Peyer's patch (tissue), 4 donors: ENCODE data around the gene SPI1. TPM values are rescaled to one million over a fixed set of nuclear protein-coding genes. Genes with fewer than 3 reads are reported as not detected.

Experiments used
- DNase-seq, 3 donors: peaks; one replicate each; pipeline ENCODE4 v3.0.0-alpha.2; 2017 to 2019
- H3K27ac ChIP-seq, 4 donors: fragments of 200-600 bp; sonication (generic); one replicate each; pipeline ENCODE4 v1.5.1; 2016 to 2019
- H3K27me3 ChIP-seq, 2 donors: fragments of 200-600 bp; sonication (generic); one replicate each; pipeline ENCODE4 v1.5.1; 2019
- H3K36me3 ChIP-seq, 3 donors: fragments of 200-600 bp; sonication (generic); one replicate each; pipeline ENCODE4 v1.5.1; 2016 to 2019
- H3K4me1 ChIP-seq, 4 donors: fragments of 200-600 bp; sonication (generic); one replicate each; pipeline ENCODE4 v1.5.1; 2016 to 2019
- H3K4me3 ChIP-seq, 4 donors: fragments of 200-600 bp; sonication (generic); 1 replicate in 3 of 4; 2 replicates in 1 of 4; pipeline ENCODE4 v1.5.1; 2016 to 2019; ENCODE audit warnings: mild to moderate bottlenecking in 1 of 4
- H3K9me3 ChIP-seq, 4 donors: fragments of 200-600 bp; sonication (generic); one replicate each; pipeline ENCODE4 v1.5.1; 2016 to 2019; ENCODE audit warnings: mild to moderate bottlenecking in 1 of 4
- POLR2A ChIP-seq, 2 donors: fragments of 450-650 bp; IDR thresholded peaks; one replicate each; pipeline ENCODE4 v1.5.1; 2017; ENCODE audit warnings: antibody characterized with exemption in 2 of 2, mild to moderate bottlenecking in 2 of 2, moderate library complexity in 2 of 2
- total RNA-seq, 4 donors: library from RNA; depleted of rRNA; stranded (reverse); fragments of >200 nt; gene quantifications; one replicate each; pipeline ENCODE4 v1.1.0, GENCODE V29; 2016
- TF ChIP-seq, protein P1 (sequence below), 6 experiments: fragments of 450-650 bp in 4 of 6; fragments of 200-600 bp in 2 of 6; sonication (generic) in 1 of 6; IDR thresholded peaks; one replicate each; pipeline ENCODE4 v1.5.1; 2017 to 2019; ENCODE audit warnings: antibody characterized with exemption in 6 of 6, mild to moderate bottlenecking in 3 of 6, moderate library complexity in 1 of 6

The SPI1 gene
- total RNA-seq, 4 donors from 2014 or later: 2.6 to 27.2 (median 7.8) TPM

DNA sequence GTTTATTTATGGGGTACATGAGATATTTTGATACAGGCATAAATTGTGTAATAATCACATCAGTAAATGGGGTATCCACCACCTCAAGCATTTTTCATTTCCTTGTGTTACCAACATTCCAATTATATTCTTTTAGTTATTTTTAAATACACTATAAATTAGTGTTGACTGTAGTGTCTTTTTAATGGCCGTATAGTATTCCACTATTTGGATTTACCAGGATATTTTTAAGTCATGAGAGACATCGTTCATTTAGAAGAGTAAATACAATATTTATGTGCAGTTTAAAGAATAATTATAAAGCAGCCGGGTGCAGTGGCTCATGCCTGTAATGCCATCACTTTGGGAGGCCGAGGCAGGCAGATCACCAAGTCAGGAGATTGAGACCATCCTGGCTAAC, 6.2 kb upstream of the SPI1 start:
- TF ChIP-seq, protein P1, sequence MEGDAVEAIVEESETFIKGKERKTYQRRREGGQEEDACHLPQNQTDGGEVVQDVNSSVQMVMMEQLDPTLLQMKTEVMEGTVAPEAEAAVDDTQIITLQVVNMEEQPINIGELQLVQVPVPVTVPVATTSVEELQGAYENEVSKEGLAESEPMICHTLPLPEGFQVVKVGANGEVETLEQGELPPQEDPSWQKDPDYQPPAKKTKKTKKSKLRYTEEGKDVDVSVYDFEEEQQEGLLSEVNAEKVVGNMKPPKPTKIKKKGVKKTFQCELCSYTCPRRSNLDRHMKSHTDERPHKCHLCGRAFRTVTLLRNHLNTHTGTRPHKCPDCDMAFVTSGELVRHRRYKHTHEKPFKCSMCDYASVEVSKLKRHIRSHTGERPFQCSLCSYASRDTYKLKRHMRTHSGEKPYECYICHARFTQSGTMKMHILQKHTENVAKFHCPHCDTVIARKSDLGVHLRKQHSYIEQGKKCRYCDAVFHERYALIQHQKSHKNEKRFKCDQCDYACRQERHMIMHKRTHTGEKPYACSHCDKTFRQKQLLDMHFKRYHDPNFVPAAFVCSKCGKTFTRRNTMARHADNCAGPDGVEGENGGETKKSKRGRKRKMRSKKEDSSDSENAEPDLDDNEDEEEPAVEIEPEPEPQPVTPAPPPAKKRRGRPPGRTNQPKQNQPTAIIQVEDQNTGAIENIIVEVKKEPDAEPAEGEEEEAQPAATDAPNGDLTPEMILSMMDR (IDR thresholded peaks at IDR 0.05): no peak
- no peak for TF ChIP-seq POLR2A (IDR thresholded peaks at IDR 0.05)
- H3K27me3 ChIP-seq: no peaks in the 10 kb centered on the region
- H3K27ac ChIP-seq: no peak overlapping the region
- H3K4me3 ChIP-seq: no peak overlapping the region
- no peaks in the 10 kb centered on the region for H3K9me3 ChIP-seq
- H3K4me1 ChIP-seq: no peaks in the 10 kb centered on the region
- H3K36me3 ChIP-seq: no peaks in the 10 kb centered on the region
- DNase-seq: no peak

DNA sequence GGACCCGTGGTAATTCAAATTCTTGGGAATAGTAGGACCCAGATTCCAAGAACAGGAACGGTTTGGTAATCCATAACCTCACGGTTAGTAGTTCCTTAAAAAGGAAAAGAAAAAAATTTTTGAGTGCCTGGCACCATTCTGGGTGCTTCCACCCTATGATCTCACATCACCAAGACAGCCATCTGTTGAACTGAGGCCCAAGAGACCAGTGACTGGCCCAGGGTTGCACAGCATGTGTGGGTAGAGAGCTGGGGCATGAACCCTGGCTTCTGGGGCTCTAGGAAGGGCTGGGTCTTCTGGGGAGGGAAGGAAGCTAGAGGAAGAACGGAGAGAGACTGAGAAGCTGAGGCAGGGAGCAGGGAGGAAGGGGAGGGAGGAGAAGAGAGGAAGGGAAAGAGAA, 4.7 kb upstream of the SPI1 start:
- no peaks in the 10 kb centered on the region for H3K36me3 ChIP-seq
- no peaks in the 10 kb centered on the region for H3K9me3 ChIP-seq
- DNase-seq: no peak
- no peaks in the 10 kb centered on the region for H3K27me3 ChIP-seq
- no peak for TF ChIP-seq POLR2A (IDR thresholded peaks at IDR 0.05)
- TF ChIP-seq, protein P1 (IDR thresholded peaks at IDR 0.05): no peak
- H3K4me1 ChIP-seq: peaks cover 0 to 6% (median 1%) of the 10 kb centered on the region in 4 donors
- no peak overlapping the region for H3K27ac ChIP-seq
- no peak overlapping the region for H3K4me3 ChIP-seq

DNA sequence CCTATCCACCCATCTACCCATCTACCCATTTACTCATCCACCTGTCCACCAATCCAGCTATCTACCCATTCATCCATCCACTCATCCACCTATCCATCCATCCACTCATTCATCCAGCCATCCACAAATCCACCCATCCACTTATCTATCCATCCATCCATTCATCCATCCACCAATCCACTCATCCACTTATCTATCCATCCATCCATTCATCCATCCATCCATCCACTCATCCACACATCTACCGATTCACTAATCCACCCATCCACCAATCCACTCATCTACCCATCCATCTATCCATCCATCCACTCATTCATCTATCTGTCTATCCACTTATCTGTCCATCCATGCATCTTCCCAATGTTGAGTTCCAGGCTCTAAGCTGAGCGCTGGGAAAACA, 1.7 kb upstream of the SPI1 start:
- no peaks in the 10 kb centered on the region for H3K27me3 ChIP-seq
- H3K4me1 ChIP-seq: peaks cover 0 to 6% (median 1%) of the 10 kb centered on the region in 4 donors
- H3K9me3 ChIP-seq: no peaks in the 10 kb centered on the region
- no peak for TF ChIP-seq POLR2A (IDR thresholded peaks at IDR 0.05)
- TF ChIP-seq, protein P1 (IDR thresholded peaks at IDR 0.05): no peak
- no peak overlapping the region for H3K4me3 ChIP-seq
- H3K36me3 ChIP-seq: no peaks in the 10 kb centered on the region
- no peak overlapping the region for H3K27ac ChIP-seq
- DNase-seq: no peak

DNA sequence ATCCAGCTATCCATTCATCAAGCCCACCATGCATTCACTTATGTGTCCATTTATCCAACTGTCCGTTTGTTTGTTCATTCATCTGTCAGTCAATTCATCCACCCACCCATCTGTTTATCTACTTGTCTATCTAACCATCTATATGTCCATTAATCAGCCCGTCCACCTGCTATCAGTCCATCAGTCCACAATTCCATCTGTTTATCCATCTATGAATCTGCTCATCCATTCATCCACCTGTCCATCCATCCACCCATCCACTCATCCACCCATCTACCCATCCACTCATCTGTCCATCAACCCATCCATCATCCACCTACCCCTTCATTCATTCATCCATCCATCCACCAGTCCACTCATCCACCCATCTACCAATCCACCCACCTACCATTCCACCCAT, 970 bp upstream of the SPI1 start:
- H3K4me1 ChIP-seq: peaks cover 0 to 10% (median 1%) of the 10 kb centered on the region in 4 donors
- peak overlapping the region in 1 of 4 donors; percentile 88 for H3K27ac ChIP-seq
- TF ChIP-seq, protein P1 (IDR thresholded peaks at IDR 0.05): no peak
- TF ChIP-seq POLR2A (IDR thresholded peaks at IDR 0.05): no peak
- no peaks in the 10 kb centered on the region for H3K9me3 ChIP-seq
- H3K4me3 ChIP-seq: no peak overlapping the region
- no peaks in the 10 kb centered on the region for H3K36me3 ChIP-seq
- H3K27me3 ChIP-seq: no peaks in the 10 kb centered on the region
- no peak for DNase-seq

DNA sequence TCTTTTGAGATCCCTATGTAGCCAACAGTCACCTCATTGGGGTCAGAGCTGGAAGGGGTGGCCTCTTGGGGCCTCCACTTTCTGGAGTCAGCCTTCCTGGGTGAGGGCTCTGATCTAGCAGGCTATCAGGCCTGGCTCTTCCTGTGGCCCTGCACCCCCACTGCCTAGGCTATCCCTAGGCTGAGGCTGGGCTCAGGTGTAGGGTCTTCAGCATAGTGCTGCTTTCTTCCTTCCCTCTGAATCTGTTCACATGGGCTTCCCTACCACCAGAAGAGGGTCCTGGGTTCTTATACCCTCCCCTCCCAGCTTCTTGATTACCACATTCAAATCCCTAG, 456 bp upstream of the SPI1 start:
- no peak for DNase-seq
- Histone ChIP-seq H3K27me3 (no peaks in the 10 kb centered on the region), H3K9me3 (no peaks in the 10 kb centered on the region), H3K4me1 (peaks cover 0 to 13% (median 1%) of the 10 kb centered on the region in 4 donors), H3K36me3 (no peaks in the 10 kb centered on the region), H3K4me3 (peak overlapping the region in 1 of 4 donors; percentile 55), H3K27ac (peak overlapping the region; percentile 76 to 90 (median 83))
- TF ChIP-seq POLR2A (IDR thresholded peaks at IDR 0.05): no peak
- TF ChIP-seq, protein P1 (IDR thresholded peaks at IDR 0.05): no peak

DNA sequence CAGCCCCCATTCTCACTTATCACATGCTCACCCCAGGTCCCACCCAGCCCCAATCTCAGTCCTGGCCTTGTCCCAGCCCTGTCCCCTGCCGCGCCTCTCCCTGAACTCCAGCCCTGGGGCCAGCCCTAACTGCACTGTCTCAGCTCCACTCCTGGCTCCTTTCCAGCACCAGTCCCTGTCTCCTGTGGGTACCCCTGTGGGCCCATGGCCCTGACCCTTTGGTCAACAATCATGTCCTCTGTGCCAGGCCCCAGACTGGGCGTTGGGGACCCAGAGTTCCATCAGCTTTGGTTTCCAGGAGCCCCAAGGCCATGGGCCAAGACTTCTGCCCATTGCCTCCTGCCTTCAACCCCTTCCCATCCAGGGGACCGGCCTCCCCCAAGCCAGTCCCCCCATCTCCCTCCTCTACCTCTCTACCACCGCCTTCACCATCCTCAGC, 757 bp downstream of the SPI1 start:
- Histone ChIP-seq H3K36me3 (no peaks in the 10 kb centered on the region), H3K27ac (peak overlapping the region; percentile 76 to 90 (median 83)), H3K4me3 (peak overlapping the region; percentile 40 to 55 (median 45)), H3K27me3 (no peaks in the 10 kb centered on the region), H3K4me1 (peaks cover 0 to 13% (median 1%) of the 10 kb centered on the region in 4 donors), H3K9me3 (no peaks in the 10 kb centered on the region)
- TF ChIP-seq POLR2A (IDR thresholded peaks at IDR 0.05): no peak
- TF ChIP-seq, protein P1 (IDR thresholded peaks at IDR 0.05): no peak
- peak in 1 of 3 donors; percentile 49 for DNase-seq
